SH-SY5Y (cell line): Measurements from ENCODE around the gene CASKIN2.

ENCODE experiments used
- GATA2 ChIP-seq: IDR thresholded peaks from 2 replicates; pipeline ENCODE4 v1.6.1; 2011; ENCODE audit warnings: mild to moderate bottlenecking, low read depth, low read length
- GATA3 ChIP-seq: IDR thresholded peaks from 2 replicates; pipeline ENCODE4 v1.6.1; 2011; ENCODE audit warnings: low read depth, mild to moderate bottlenecking, low read length, moderate library complexity

GRCh38 chr17:75548813-75549212, 33.5 kb upstream of the CASKIN2 start:
- TF ChIP-seq GATA3: no peak
- TF ChIP-seq GATA2: no peak
